NCI-H1417 (cell line): ENCODE results near the gene VTA1.
"Not testable (repeated sequence)": the region's sequence is repeated elsewhere in the genome, so short reads cannot be mapped to it uniquely, and the experiment has no call there.

Experiments
- DNase-seq, 3 experiments: peaks; one replicate each; lab custom pipeline; 2025; lab: John Stamatoyannopoulos, UW

The VTA1 gene

GRCh38 chr6:142171351-142171750 is 24.3 kb downstream of the VTA1 start:
- DNase-seq: no peak

GRCh38 chr6:142172758-142173157 is 25.7 kb downstream of the VTA1 start:
- DNase-seq: no peak

GRCh38 chr6:142173980-142174379 is 26.9 kb downstream of the VTA1 start:
- no peak for DNase-seq

GRCh38 chr6:142174703-142175102 is 27.6 kb downstream of the VTA1 start:
- no peak for DNase-seq

GRCh38 chr6:142178129-142178528 is 31.1 kb downstream of the VTA1 start:
- no peak for DNase-seq

- no peak for DNase-seq
Observed at GRCh38 chr6:142182004-142182403, 34.9 kb downstream of the VTA1 start.

- no peak for DNase-seq
Observed at GRCh38 chr6:142183351-142183750, 36.3 kb downstream of the VTA1 start.

- no peak for DNase-seq
Observed at GRCh38 chr6:142184307-142184706, 37.2 kb downstream of the VTA1 start.

GRCh38 chr6:142185641-142186040 is 38.6 kb downstream of the VTA1 start:
- DNase-seq: no peak

GRCh38 chr6:142187209-142187608 is 40.1 kb downstream of the VTA1 start:
- DNase-seq: peak; percentile 12 to 80 (median 43)

GRCh38 chr6:142188341-142188740 is 41.3 kb downstream of the VTA1 start:
- not testable (repeated sequence) for DNase-seq

GRCh38 chr6:142189057-142189456 is 42.0 kb downstream of the VTA1 start:
- no peak for DNase-seq

GRCh38 chr6:142192343-142192742 is 45.3 kb downstream of the VTA1 start:
- DNase-seq: no peak

- DNase-seq: no peak
Observed at GRCh38 chr6:142193621-142194020, 46.6 kb downstream of the VTA1 start.

GRCh38 chr6:142195862-142196541 is 48.9 kb downstream of the VTA1 start:
- DNase-seq: no peak

GRCh38 chr6:142200846-142201628 is 54.0 kb downstream of the VTA1 start:
- DNase-seq: no peak

- peak in 1 of 3 experiments; percentile 26 for DNase-seq
Observed at GRCh38 chr6:142207265-142207877, 60.3 kb downstream of the VTA1 start.

- DNase-seq: no peak
Observed at GRCh38 chr6:142210606-142211005, 63.5 kb downstream of the VTA1 start.

- no peak for DNase-seq
Observed at GRCh38 chr6:142213402-142213801, 66.3 kb downstream of the VTA1 start.

- no peak for DNase-seq
Observed at GRCh38 chr6:142218446-142218845, 71.4 kb downstream of the VTA1 start.

- no peak for DNase-seq
Observed at GRCh38 chr6:142222022-142222421, 75.0 kb downstream of the VTA1 start.

- no peak for DNase-seq
Observed at GRCh38 chr6:142223938-142224337, 76.9 kb downstream of the VTA1 start.

- no peak for DNase-seq
Observed at GRCh38 chr6:142225115-142225514, 78.1 kb downstream of the VTA1 start.
